Measurements from ENCODE around the gene PHLPP1.

- no peak for TF ChIP-seq CTCF (conservative IDR thresholded peaks at IDR 0.05 in 1 of 2, IDR thresholded peaks at IDR 0.05 in 1 of 2; ENCODE audit: low read depth in 1 of 2, low read length in 2 of 2)
- no peak for TF ChIP-seq EZH2 (IDR thresholded peaks at IDR 0.05; ENCODE audit: low read length, missing control alignments)
These were observed 31.4 kb upstream of the PHLPP1 start for GRCh38 chr18:62683935-62684334.
